Upper lobe of left lung (tissue), 6 donors: ENCODE data around the gene DCP1A. TPM values are rescaled to one million over a fixed set of nuclear protein-coding genes. Genes with fewer than 3 reads are reported as not detected.

Experiments used
- ATAC-seq, 2 donors: fragments of 200-7000 bp; cut with Tn5 transposase; one replicate each; pipeline ENCODE4 v1.9.1; 2022; ENCODE audit warnings: mild to moderate bottlenecking in 2 of 2, moderate library complexity in 2 of 2; ENCODE audit not compliant: low FRiP score in 2 of 2
- DNase-seq, 2 donors: peaks; one replicate each; pipeline ENCODE4 v3.0.0-alpha.2; 2019 to 2020
- H3K27ac ChIP-seq, 4 donors: fragments of 200-600 bp; sonication (generic); one replicate each; pipeline ENCODE4 v1.5.1; 2016 to 2019
- H3K27me3 ChIP-seq, 4 donors: fragments of 200-600 bp; sonication (generic); one replicate each; pipeline ENCODE4 v1.5.1; 2017 to 2019
- H3K36me3 ChIP-seq, 4 donors: fragments of 200-600 bp; sonication (generic); one replicate each; pipeline ENCODE4 v1.5.1; 2016 to 2019
- H3K4me1 ChIP-seq, 4 donors: fragments of 200-600 bp; sonication (generic); one replicate each; pipeline ENCODE4 v1.5.1; 2018 to 2019
- H3K4me3 ChIP-seq, 4 donors: fragments of 200-600 bp; sonication (generic); one replicate each; pipeline ENCODE4 v1.5.1; 2017 to 2019; ENCODE audit warnings: mild to moderate bottlenecking in 2 of 4, moderate library complexity in 1 of 4
- H3K9me3 ChIP-seq, 4 donors: fragments of 200-600 bp; sonication (generic); one replicate each; pipeline ENCODE4 v1.5.1; 2018 to 2019
- CTCF ChIP-seq, 6 experiments: fragments of 450-650 bp in 4 of 6; fragments of 200-600 bp in 2 of 6; sonication (generic) in 2 of 6; IDR thresholded peaks; one replicate each; pipeline ENCODE4 v1.5.1; 2016 to 2019; ENCODE audit warnings: antibody characterized with exemption in 6 of 6
- EP300 ChIP-seq, 4 donors: sonication (generic); formaldehyde crosslinking; IDR thresholded peaks; one replicate each; pipeline ENCODE4 v1.5.1; 2017; ENCODE audit warnings: antibody characterized with exemption in 4 of 4, control low read depth in 2 of 4
- POLR2A ChIP-seq, 4 donors: fragments of 450-650 bp; IDR thresholded peaks; one replicate each; pipeline ENCODE4 v1.5.1; 2016 to 2017; ENCODE audit warnings: antibody characterized with exemption in 4 of 4, mild to moderate bottlenecking in 2 of 4
- POLR2AphosphoS5 ChIP-seq, 2 donors: sonication (generic); formaldehyde crosslinking; IDR thresholded peaks; one replicate each; pipeline ENCODE4 v1.5.1; 2017; ENCODE audit warnings: antibody characterized with exemption in 2 of 2
- WGBS, 2 donors: methylation state at CpG; one replicate each; pipeline ENCODE4 v1.1.5; 2017 to 2018; 5-methylcytosine and 5-hydroxymethylcytosine counted together
- total RNA-seq, 6 donors: library from RNA; depleted of rRNA in 4 of 6; stranded (reverse); fragments of >200 nt in 4 of 6; gene quantifications; one replicate each; pipeline versions ENCODE4 v1.1.0 to v1.2.1, GENCODE V29; 2016 to 2021
- donor health status: DM: no; HTN: no; CAD: no; lungs with moderate emphysema.
- donor health status: DM: no; HTN: yes; CAD: no; lungs with severe emphysema.

The DCP1A gene
- total RNA-seq, 6 donors from 2014 or later: 12.2 to 21.1 (median 18.7) TPM

GRCh38 chr3:53324105-53324504, 23.2 kb downstream of the DCP1A start:
- TF ChIP-seq CTCF (IDR thresholded peaks at IDR 0.05) (no peak), EP300 (IDR thresholded peaks at IDR 0.05) (no peak), POLR2AphosphoS5 (IDR thresholded peaks at IDR 0.05) (no peak), POLR2A (IDR thresholded peaks at IDR 0.05) (no peak)
- Histone ChIP-seq H3K27ac (no peak overlapping the region), H3K27me3 (no peaks in the 10 kb centered on the region), H3K36me3 (peaks cover 0 to 19% (median 0%) of the 10 kb centered on the region in 4 donors), H3K9me3 (no peaks in the 10 kb centered on the region), H3K4me1 (peaks cover 15 to 36% (median 16%) of the 10 kb centered on the region in 4 donors), H3K4me3 (no peak overlapping the region)
- ATAC-seq: no peak
- WGBS, 2 donors: 42 to 52% methylated on average over 5 of the region's 5 CpGs
- DNase-seq: no peak

- Histone ChIP-seq H3K4me1 (peaks cover 7 to 28% (median 12%) of the 10 kb centered on the region in 4 donors), H3K9me3 (no peaks in the 10 kb centered on the region), H3K4me3 (no peak overlapping the region), H3K27ac (no peak overlapping the region), H3K36me3 (peaks cover 0 to 38% (median 11%) of the 10 kb centered on the region in 4 donors), H3K27me3 (no peaks in the 10 kb centered on the region)
- WGBS, 2 donors: 77 to 84% methylated on average over 4 to 5 of the region's 5 CpGs
- ATAC-seq: peak in 1 of 2 donors; percentile 83
- no peak for DNase-seq
- TF ChIP-seq EP300 (IDR thresholded peaks at IDR 0.05) (no peak), POLR2A (IDR thresholded peaks at IDR 0.05) (no peak), POLR2AphosphoS5 (IDR thresholded peaks at IDR 0.05) (no peak), CTCF (IDR thresholded peaks at IDR 0.05) (no peak)
Measured at GRCh38 chr3:53320697-53321096, 26.6 kb downstream of the DCP1A start.

- H3K27me3 ChIP-seq: no peaks in the 10 kb centered on the region
- H3K36me3 ChIP-seq: peaks cover 0 to 38% (median 11%) of the 10 kb centered on the region in 4 donors
- WGBS, 2 donors: 85 to 87% methylated on average over 3 of the region's 3 CpGs
- no peak overlapping the region for H3K4me3 ChIP-seq
- peaks cover 0 to 11% (median 7%) of the 10 kb centered on the region in 4 donors for H3K4me1 ChIP-seq
- H3K27ac ChIP-seq: peak overlapping the region in 1 of 4 donors; percentile 4
- DNase-seq: no peak
- H3K9me3 ChIP-seq: no peaks in the 10 kb centered on the region
- TF ChIP-seq POLR2AphosphoS5 (IDR thresholded peaks at IDR 0.05): no peak
- no peak for TF ChIP-seq EP300 (IDR thresholded peaks at IDR 0.05)
- TF ChIP-seq CTCF (IDR thresholded peaks at IDR 0.05): no peak
- TF ChIP-seq POLR2A (IDR thresholded peaks at IDR 0.05): no peak
- ATAC-seq: peak in 1 of 2 donors; percentile 67
Measured at GRCh38 chr3:53318522-53318921, 28.8 kb downstream of the DCP1A start.

- Histone ChIP-seq H3K9me3 (no peaks in the 10 kb centered on the region), H3K27ac (no peak overlapping the region), H3K27me3 (no peaks in the 10 kb centered on the region), H3K36me3 (peaks cover 12 to 60% (median 39%) of the 10 kb centered on the region in 4 donors), H3K4me1 (no peaks in the 10 kb centered on the region), H3K4me3 (no peak overlapping the region)
- WGBS, 2 donors: 48 to 67% methylated on average over 1 of the region's 1 CpG
- no peak for DNase-seq
- ATAC-seq: no peak
- no peak for TF ChIP-seq EP300 (IDR thresholded peaks at IDR 0.05)
- no peak for TF ChIP-seq POLR2AphosphoS5 (IDR thresholded peaks at IDR 0.05)
- no peak for TF ChIP-seq CTCF (IDR thresholded peaks at IDR 0.05)
- no peak for TF ChIP-seq POLR2A (IDR thresholded peaks at IDR 0.05)
Measured at GRCh38 chr3:53312832-53313231, 34.5 kb downstream of the DCP1A start.

- no peak for DNase-seq
- H3K27ac ChIP-seq: no peak overlapping the region
- peaks cover 0 to 8% (median 0%) of the 10 kb centered on the region in 4 donors for H3K4me1 ChIP-seq
- no peak for ATAC-seq
- peaks cover 12 to 55% (median 36%) of the 10 kb centered on the region in 4 donors for H3K36me3 ChIP-seq
- 90 to 96% methylated on average over 3 of the region's 3 CpGs for WGBS, 2 donors
- H3K4me3 ChIP-seq: no peak overlapping the region
- no peaks in the 10 kb centered on the region for H3K27me3 ChIP-seq
- H3K9me3 ChIP-seq: no peaks in the 10 kb centered on the region
- TF ChIP-seq EP300 (IDR thresholded peaks at IDR 0.05) (no peak), CTCF (IDR thresholded peaks at IDR 0.05) (no peak), POLR2A (IDR thresholded peaks at IDR 0.05) (no peak), POLR2AphosphoS5 (IDR thresholded peaks at IDR 0.05) (no peak)
Measured at GRCh38 chr3:53311882-53312281, 35.5 kb downstream of the DCP1A start.
